ENCODE data around the gene IGSF3.
"Not testable (repeated sequence)": the region's sequence is repeated elsewhere in the genome, so short reads cannot be mapped to it uniquely, and the experiment has no call there.

IGSF3 gene

GRCh38 chr1:116603646-116604045 is 63.9 kb downstream of the IGSF3 start:
- not testable (repeated sequence) for FAIRE-seq; DNase-seq (ENCODE audit: insufficient read length, low spot score)

GRCh38 chr1:116599369-116599768 is 68.2 kb downstream of the IGSF3 start:
- not testable (repeated sequence) for DNase-seq (ENCODE audit: insufficient read length, low spot score); FAIRE-seq

GRCh38 chr1:116598420-116599036 is 69.0 kb downstream of the IGSF3 start:
- not testable (repeated sequence) for DNase-seq (ENCODE audit: insufficient read length, low spot score); FAIRE-seq

- not testable (repeated sequence) for FAIRE-seq; DNase-seq (ENCODE audit: insufficient read length, low spot score)
Observed at GRCh38 chr1:116597388-116597787, 70.1 kb downstream of the IGSF3 start.

- DNase-seq (ENCODE audit: insufficient read length, low spot score); FAIRE-seq: not testable (repeated sequence)
Observed at GRCh38 chr1:116596742-116597307, 70.7 kb downstream of the IGSF3 start.

GRCh38 chr1:116595946-116596741 is 71.4 kb downstream of the IGSF3 start:
- not testable (repeated sequence) for FAIRE-seq; DNase-seq (ENCODE audit: insufficient read length, low spot score)

GRCh38 chr1:116595065-116595840 is 72.3 kb downstream of the IGSF3 start:
- not testable (repeated sequence) for DNase-seq (ENCODE audit: insufficient read length, low spot score); FAIRE-seq

GRCh38 chr1:116593977-116594376 is 73.6 kb downstream of the IGSF3 start:
- not testable (repeated sequence) for DNase-seq (ENCODE audit: insufficient read length, low spot score); FAIRE-seq

GRCh38 chr1:116593401-116593800 is 74.1 kb downstream of the IGSF3 start:
- DNase-seq (ENCODE audit: insufficient read length, low spot score); FAIRE-seq: not testable (repeated sequence)

GRCh38 chr1:116591951-116592605 is 75.5 kb downstream of the IGSF3 start:
- FAIRE-seq; DNase-seq (ENCODE audit: insufficient read length, low spot score): not testable (repeated sequence)

GRCh38 chr1:116591006-116591950 is 76.3 kb downstream of the IGSF3 start:
- not testable (repeated sequence) for DNase-seq (ENCODE audit: insufficient read length, low spot score); FAIRE-seq

- FAIRE-seq; DNase-seq (ENCODE audit: insufficient read length, low spot score): not testable (repeated sequence)
Observed at GRCh38 chr1:116590359-116591005, 77.1 kb downstream of the IGSF3 start.

GRCh38 chr1:116589101-116589735 is 78.3 kb downstream of the IGSF3 start:
- not testable (repeated sequence) for DNase-seq (ENCODE audit: insufficient read length, low spot score); FAIRE-seq

- FAIRE-seq = no peak
- DNase-seq (ENCODE audit: insufficient read length, low spot score) = no peak
Observed at GRCh38 chr1:116587501-116588227, 79.9 kb downstream of the IGSF3 start.

- FAIRE-seq (no peak), DNase-seq (ENCODE audit: insufficient read length, low spot score) (no peak)
Observed at GRCh38 chr1:116586741-116587143, 80.8 kb downstream of the IGSF3 start.

GRCh38 chr1:116585886-116586285 is 81.6 kb downstream of the IGSF3 start:
- FAIRE-seq = no peak
- DNase-seq (ENCODE audit: insufficient read length, low spot score) = no peak

- DNase-seq (ENCODE audit: insufficient read length, low spot score) = no peak
- FAIRE-seq = no peak
Observed at GRCh38 chr1:116581323-116581885, 86.1 kb downstream of the IGSF3 start.
